Measurements from ENCODE around the gene PTPRA.

PTPRA gene

GRCh38 chr20:3077618-3078134 is 204.4 kb downstream of the PTPRA start:
- no peak for DNase-seq (ENCODE audit: low spot score)

DNA sequence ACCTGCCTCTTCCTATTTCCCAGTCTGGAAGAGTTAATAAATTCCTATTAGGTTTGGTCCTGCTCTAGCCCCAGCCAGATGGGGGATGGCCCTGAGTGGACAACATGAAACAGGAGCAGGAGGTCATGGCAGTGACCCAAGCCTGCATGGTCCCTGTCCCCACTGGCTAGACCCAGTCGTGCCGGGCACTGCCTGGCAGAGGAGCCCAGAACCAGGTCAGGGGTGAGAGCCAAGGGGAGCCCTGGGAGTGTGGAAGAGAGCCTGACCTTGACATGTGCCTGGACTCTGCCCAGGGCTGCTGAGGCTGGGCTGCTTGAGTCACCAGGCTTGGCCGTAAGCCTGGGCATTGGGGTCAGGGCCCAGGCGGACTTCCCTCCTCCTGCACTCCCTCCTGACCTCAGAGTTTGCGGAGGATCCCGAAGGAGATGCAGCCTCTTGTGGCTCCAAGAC is 207.7 kb downstream of the PTPRA start:
- peak; percentile 34 for DNase-seq (ENCODE audit: low spot score)

DNA sequence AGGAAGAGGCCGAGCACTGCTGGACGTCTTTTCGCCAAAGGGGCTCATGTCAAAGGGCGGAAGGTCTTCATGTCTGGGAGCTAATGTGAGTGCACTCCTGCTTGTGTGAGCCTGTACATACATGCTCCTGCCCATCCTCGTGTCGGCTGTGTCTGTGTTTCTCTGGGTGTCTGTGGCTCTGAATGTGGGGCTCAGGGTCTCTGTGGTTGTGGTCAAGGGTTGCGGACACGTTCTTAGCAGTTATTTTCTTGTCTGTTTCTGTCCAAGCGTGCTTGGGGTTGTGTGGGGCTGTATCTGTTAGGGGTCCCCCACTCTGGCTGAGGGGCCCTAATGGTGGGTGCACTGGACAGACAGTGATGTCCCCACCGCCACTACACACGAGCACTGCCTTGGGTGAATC is 208.4 kb downstream of the PTPRA start:
- peak; percentile 32 for DNase-seq (ENCODE audit: low spot score)

DNA sequence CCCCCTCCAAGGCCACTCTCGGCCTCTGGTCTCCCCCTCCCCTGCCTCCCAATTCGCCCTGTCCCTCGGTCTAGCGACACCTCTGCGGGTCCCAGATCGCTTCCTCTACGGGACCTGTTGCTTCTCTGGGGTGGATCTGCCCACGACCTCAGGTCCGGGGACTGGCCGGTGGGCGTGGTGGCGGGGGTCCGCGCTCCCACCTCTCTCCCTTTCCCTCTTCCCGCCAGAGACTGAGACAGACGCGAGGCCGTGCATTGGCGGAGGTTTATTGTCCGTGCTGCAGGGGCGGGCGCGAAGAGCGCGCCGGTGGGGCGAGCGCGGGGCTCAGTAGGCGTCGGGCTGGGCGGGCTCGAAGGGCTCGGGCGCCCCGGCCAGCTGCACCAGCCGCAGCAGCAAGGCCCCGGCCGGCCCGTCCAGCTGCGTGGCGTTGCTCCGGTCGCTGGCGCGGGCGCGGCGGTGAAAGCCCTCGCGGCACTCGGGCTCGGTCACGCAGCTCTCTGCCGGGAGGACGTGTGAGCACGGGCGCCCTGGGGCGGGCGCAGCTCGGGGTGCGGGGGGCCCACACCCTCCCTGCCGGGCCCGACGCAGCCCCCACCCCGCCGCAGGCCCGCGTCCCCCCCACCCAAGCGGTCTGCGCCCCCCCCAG is 209.1 kb downstream of the PTPRA start:
- DNase-seq (ENCODE audit: low spot score): peak; percentile 71

DNA sequence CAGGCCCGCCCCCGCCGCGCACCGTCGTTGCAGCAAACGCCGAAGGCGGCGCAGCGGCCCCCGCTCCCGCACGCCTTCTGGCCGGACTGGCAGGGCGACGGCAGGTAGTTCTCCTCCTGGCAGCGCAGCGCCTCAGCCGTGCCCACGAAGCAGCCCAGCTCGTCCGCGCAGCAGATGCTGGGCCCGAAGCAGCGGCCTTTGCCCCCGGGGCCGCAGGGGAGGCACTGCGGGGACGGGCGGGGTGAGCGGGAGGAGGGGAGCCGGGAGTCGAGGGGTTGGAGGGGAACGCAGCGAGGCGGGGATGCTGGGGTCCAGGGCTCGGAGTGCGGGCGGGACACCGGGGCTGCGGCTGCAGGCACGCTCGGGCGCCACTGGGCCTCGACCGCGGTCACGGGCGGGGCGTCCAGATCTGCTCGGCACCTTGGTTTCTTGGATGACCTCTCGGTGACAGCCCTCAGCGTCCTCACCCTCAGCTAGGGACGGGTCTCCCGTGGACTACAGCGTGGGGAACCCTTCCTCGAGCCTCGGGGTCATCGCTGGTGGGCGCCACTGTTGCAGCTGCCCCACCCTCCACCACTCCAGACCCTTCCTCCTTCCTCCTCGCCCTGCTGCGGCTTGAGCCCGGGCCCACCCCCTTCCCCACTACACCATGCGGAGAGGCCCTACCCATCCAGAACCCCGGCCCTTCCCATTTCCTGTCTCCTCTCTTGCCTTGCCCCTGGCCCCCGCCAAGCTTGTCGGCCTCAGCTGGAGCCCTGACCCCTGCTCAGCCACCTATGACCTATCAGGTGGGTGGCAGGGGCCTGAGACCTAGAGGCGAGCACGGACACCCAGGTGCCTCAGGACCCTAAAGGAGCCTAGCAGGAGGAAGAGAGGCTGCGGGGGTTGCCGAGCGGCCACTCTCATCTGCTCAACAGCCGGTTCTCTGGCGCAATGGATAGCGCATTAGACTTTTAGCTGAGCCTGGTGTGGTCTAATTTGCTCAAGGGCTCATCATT is 210.0 kb downstream of the PTPRA start:
- DNase-seq (ENCODE audit: low spot score): peak; percentile 60

- peak; percentile 37 for DNase-seq (ENCODE audit: low spot score)
Measured at GRCh38 chr20:3084283-3084985, 211.2 kb downstream of the PTPRA start, which contains the start of gene AVP. Gene AVP (minus strand): TSS chr20:3084724. CDS start chr20:3084674, 50 bp downstream.

DNA sequence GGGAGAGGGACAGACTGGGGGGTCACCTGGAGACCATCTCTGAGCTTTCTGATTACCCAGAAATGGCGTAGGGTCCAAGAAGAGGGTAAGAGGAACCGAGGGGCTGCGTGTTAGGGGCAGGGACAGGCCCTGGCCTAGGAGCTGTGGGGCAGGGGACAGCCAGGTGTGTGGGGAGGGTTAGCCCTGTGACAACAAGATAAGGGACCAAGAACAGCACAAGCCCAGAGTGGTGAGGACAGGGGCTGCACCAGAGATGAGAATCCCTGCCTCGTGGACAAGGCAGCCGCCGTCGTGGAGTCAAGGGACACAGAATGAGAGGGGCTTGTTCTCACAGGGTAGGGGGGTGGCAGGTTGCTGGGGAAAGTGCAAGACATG is 211.7 kb downstream of the PTPRA start:
- peak; percentile 33 for DNase-seq (ENCODE audit: low spot score)

DNA sequence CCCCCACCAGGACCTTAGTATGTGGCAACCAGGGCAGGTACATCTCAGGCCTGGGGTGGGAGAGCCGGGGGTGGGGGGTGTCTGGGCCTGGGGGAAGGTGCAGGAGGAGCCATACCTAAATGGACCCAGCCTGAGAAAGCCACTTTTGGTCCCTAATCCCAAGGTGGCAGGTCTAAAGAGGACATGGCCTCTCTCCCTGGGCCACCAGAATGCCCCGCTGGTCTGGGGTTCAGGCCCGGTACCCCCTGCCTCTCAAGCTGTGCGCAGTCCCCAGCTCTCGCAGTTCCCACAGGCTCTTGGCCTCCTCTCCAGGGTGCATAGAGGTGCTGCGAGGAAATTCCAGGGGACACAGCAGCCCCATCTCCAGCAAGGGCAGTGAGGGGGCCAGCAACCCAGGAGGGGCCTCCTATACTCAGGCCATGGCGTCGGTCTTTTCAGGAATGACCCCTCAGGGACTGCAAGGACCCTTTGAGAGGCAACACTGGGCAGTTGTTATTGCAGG is 212.3 kb downstream of the PTPRA start:
- DNase-seq (ENCODE audit: low spot score): peak; percentile 17

DNA sequence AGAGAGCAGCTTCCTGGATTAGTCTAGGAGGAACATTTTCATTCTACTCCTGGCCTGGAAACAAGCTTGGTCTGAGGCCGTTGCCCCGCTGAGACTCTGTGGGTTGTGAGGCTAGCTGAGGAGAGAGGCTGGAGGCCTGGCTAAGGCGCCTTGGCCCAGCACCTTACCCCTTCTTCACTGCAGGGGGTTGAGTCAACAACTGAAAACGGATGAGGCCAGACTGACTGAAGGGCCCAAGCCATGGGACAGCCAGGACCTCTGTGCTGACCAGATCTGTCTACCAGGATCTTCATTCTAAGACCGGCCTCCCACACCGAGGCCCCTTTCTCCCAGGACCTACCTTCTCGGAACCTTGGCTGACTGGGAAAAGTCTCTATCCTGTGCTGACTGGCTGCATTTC is 214.8 kb downstream of the PTPRA start:
- DNase-seq (ENCODE audit: low spot score): no peak
